Small intestine (tissue), 7 donors: ENCODE results near the gene TEAD4. TPM values are rescaled to one million over a fixed set of nuclear protein-coding genes. Genes with fewer than 3 reads are reported as not detected.

ENCODE experiments used
- DNase-seq, 2 donors: peaks; one replicate each; pipeline versions ENCODE4 v3.0.0 to v3.0.0-alpha.2; 2013
- FAIRE-seq: peaks from 2 replicates; lab custom pipeline; 2012; peaks lifted over from hg19 to GRCh38; lab: Jason Lieb, UNC
- H3K27ac ChIP-seq, 3 donors: one replicate each; pipeline ENCODE4 v1.5.1; 2013; ENCODE audit warnings: low read length in 2 of 3, mild to moderate bottlenecking in 2 of 3, control low read depth in 1 of 3, inconsistent platforms in 1 of 3, low read depth in 1 of 3, moderate library complexity in 1 of 3
- H3K27me3 ChIP-seq, 3 donors: one replicate each; pipeline ENCODE4 v1.6.1; 2013; ENCODE audit warnings: low read length in 3 of 3, inconsistent platforms in 1 of 3; ENCODE audit not compliant: control insufficient read depth in 3 of 3, insufficient read depth in 3 of 3
- H3K36me3 ChIP-seq, 3 donors: one replicate each; pipeline ENCODE4 v1.6.1; 2013; ENCODE audit warnings: low read length in 3 of 3, inconsistent platforms in 1 of 3, low read depth in 1 of 3, mild to moderate bottlenecking in 1 of 3, moderate library complexity in 1 of 3; ENCODE audit not compliant: control insufficient read depth in 3 of 3, insufficient read depth in 2 of 3
- H3K4me1 ChIP-seq, 3 donors: one replicate each; pipeline ENCODE4 v1.6.1; 2013; ENCODE audit warnings: low read length in 2 of 3, inconsistent platforms in 1 of 3, low read depth in 1 of 3, mild to moderate bottlenecking in 1 of 3, moderate library complexity in 1 of 3; ENCODE audit not compliant: control insufficient read depth in 3 of 3, insufficient read depth in 2 of 3
- H3K4me3 ChIP-seq, 3 donors: one replicate each; pipeline ENCODE4 v1.5.1; 2013; ENCODE audit warnings: low read length in 3 of 3, control low read depth in 1 of 3, inconsistent platforms in 1 of 3, low read depth in 1 of 3, mild to moderate bottlenecking in 1 of 3, moderate library complexity in 1 of 3
- H3K9me3 ChIP-seq, 2 donors: one replicate each; pipeline ENCODE4 v1.6.1; 2013; ENCODE audit warnings: low read depth in 1 of 2, low read length in 1 of 2; ENCODE audit not compliant: control insufficient read depth in 2 of 2, insufficient read depth in 1 of 2
- WGBS, 3 donors: extraction: QIAGEN DNeasy Blood & Tissue Kit; methylation state at CpG; one replicate each; pipeline ENCODE4 v1.1.7; 2013; 5-methylcytosine and 5-hydroxymethylcytosine counted together
- polyA plus RNA-seq, 4 donors: library from polyadenylated mRNA; stranded (reverse) in 3 of 4; unstranded in 1 of 4; fragments of 200-250 nt in 3 of 4; fragments of 120-200 nt in 1 of 4; gene quantifications; one replicate each; pipeline versions ENCODE4 v1.2.1 to v1.2.3, GENCODE V29; 2013
- donor health status: healthy with polysubstance abuse.
- donor health status: control.
- donor health status: control.
- donor health status: Bipolar disorder and iron deficiency.
- donor health status: healthy.

The TEAD4 gene
- polyA plus RNA-seq, 4 donors = 2.3 to 18.7 (median 10.3) TPM

DNA sequence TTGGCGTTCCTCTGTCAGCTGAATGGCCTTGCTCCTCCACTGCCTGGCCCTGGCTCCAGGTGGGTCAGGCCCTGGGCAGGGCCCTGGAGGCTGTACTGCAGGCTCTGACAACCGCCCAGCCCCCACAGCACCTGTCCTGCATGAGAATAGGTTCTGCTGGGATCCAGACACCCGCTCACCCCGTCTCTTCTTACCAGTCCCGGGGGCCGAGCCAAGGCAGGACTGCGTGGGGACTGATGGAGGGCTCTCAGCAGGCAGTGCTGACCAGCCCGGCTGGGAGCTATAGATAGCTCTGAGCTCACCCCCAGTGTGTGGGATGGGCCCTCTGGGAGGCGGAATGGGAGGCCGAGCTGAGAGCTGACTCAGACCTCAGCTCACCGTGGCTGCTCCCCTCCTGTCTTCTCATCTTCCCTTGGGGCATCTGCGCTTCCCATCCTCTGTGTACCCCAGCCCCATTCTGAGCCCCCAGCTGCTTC lies 39.6 kb downstream of the TEAD4 start:
- H3K27ac ChIP-seq = no peak overlapping the region
- no peak overlapping the region for H3K4me3 ChIP-seq
- no peaks in the 10 kb centered on the region for H3K9me3 ChIP-seq
- WGBS, 3 donors = 77 to 90% (median 89%) methylated on average over 12 of the region's 12 CpGs
- H3K36me3 ChIP-seq = peaks cover 0 to 8% (median 0%) of the 10 kb centered on the region in 3 donors
- DNase-seq (no peak), FAIRE-seq (no peak)
- no peaks in the 10 kb centered on the region for H3K27me3 ChIP-seq
- H3K4me1 ChIP-seq = no peaks in the 10 kb centered on the region

GRCh38 chr12:2999265-2999841 lies 40.2 kb downstream of the TEAD4 start:
- no peak overlapping the region for H3K27ac ChIP-seq
- peaks cover 0 to 8% (median 0%) of the 10 kb centered on the region in 3 donors for H3K36me3 ChIP-seq
- WGBS, 3 donors = 83 to 89% (median 86%) methylated on average over 23 of the region's 23 CpGs
- no peaks in the 10 kb centered on the region for H3K27me3 ChIP-seq
- FAIRE-seq (no peak), DNase-seq (no peak)
- no peaks in the 10 kb centered on the region for H3K9me3 ChIP-seq
- no peak overlapping the region for H3K4me3 ChIP-seq
- H3K4me1 ChIP-seq = no peaks in the 10 kb centered on the region

DNA sequence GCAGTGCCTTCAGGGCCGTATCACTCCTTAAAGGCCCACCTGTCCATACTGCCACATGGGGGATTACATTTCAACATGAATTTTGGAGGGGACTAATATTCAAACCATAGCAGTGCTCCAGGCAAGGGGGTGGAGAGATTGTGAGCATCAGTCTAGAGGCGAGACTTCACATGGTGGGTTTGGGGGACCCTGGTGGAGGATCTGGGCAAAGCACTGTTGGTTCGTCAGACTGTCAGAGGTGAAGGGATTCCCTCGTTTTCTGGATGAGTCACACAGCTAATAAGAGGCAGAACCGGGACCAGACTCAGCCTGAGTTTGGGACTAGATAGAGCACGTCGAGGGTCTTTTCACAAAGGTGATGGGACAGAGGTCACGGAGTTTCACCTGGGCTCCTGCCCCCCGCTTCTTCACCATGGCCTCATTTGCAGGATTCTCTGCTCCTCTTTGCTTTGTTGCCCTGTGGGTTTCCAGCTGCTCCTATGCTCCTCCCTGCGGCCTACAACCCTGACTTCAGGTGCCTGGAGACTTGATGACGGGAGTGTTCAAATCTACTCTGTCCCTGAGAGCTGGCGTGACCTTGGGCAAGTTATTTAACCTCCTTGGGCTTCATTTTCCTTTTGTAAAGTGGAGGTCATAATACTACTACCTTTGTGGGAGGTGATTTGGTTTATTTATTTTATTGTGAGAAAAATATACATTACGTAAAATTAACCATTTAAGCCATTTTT lies 41.5 kb downstream of the TEAD4 start:
- FAIRE-seq = no peak
- Histone ChIP-seq H3K4me3 (no peak overlapping the region), H3K27ac (no peak overlapping the region), H3K27me3 (no peaks in the 10 kb centered on the region), H3K9me3 (no peaks in the 10 kb centered on the region), H3K36me3 (peaks cover 0 to 5% (median 0%) of the 10 kb centered on the region in 3 donors), H3K4me1 (no peaks in the 10 kb centered on the region)
- no peak for DNase-seq
- WGBS, 3 donors = 53 to 78% (median 61%) methylated on average over 13 of the region's 13 CpGs

- Histone ChIP-seq H3K27ac (no peak overlapping the region), H3K9me3 (no peaks in the 10 kb centered on the region), H3K4me3 (no peak overlapping the region), H3K27me3 (no peaks in the 10 kb centered on the region), H3K4me1 (no peaks in the 10 kb centered on the region), H3K36me3 (peaks cover 0 to 3% (median 0%) of the 10 kb centered on the region in 3 donors)
- DNase-seq (no peak), FAIRE-seq (no peak)
- WGBS, 3 donors = 85 to 92% (median 89%) methylated on average over 5 of the region's 5 CpGs
Observed at GRCh38 chr12:3002646-3003045, 43.4 kb downstream of the TEAD4 start.

GRCh38 chr12:3003357-3003992 lies 44.3 kb downstream of the TEAD4 start:
- no peaks in the 10 kb centered on the region for H3K27me3 ChIP-seq
- no peak overlapping the region for H3K4me3 ChIP-seq
- FAIRE-seq = no peak
- 78 to 89% (median 83%) methylated on average over 14 to 15 of the region's 15 CpGs for WGBS, 3 donors
- H3K9me3 ChIP-seq = no peaks in the 10 kb centered on the region
- no peaks in the 10 kb centered on the region for H3K4me1 ChIP-seq
- no peak overlapping the region for H3K27ac ChIP-seq
- H3K36me3 ChIP-seq = peaks cover 0 to 3% (median 0%) of the 10 kb centered on the region in 3 donors
- no peak for DNase-seq

GRCh38 chr12:3004655-3005565 lies 45.7 kb downstream of the TEAD4 start:
- Histone ChIP-seq H3K27ac (no peak overlapping the region), H3K27me3 (no peaks in the 10 kb centered on the region), H3K9me3 (no peaks in the 10 kb centered on the region), H3K4me1 (no peaks in the 10 kb centered on the region), H3K36me3 (peaks cover 0 to 3% (median 0%) of the 10 kb centered on the region in 3 donors), H3K4me3 (no peak overlapping the region)
- no peak for FAIRE-seq
- DNase-seq = no peak
- WGBS, 3 donors = 71 to 81% (median 78%) methylated on average over 15 of the region's 15 CpGs

DNA sequence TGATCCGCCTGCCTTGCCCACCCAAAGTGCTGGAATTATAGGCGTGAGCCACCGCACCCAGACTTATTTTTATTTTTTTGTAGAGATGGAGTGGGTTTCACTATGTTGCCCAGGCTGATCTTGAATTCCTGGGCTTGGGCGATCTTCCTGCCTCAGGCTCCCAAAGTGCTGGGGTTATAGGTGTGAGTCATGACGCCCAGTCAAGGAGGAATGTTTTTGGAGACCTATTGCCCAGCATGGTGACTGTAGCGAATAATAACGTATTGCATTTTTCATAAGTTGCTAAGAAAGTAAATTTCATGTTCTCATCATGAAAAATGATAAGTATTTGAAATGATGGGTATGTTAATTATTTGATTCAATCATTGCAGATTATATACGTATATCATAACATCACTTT lies 46.5 kb downstream of the TEAD4 start:
- WGBS, 3 donors = 96% methylated on average over 8 of the region's 8 CpGs
- no peak for DNase-seq
- Histone ChIP-seq H3K9me3 (no peaks in the 10 kb centered on the region), H3K4me1 (no peaks in the 10 kb centered on the region), H3K4me3 (no peak overlapping the region), H3K27me3 (no peaks in the 10 kb centered on the region), H3K27ac (no peak overlapping the region), H3K36me3 (peaks cover 0 to 3% (median 0%) of the 10 kb centered on the region in 3 donors)
- FAIRE-seq = no peak

DNA sequence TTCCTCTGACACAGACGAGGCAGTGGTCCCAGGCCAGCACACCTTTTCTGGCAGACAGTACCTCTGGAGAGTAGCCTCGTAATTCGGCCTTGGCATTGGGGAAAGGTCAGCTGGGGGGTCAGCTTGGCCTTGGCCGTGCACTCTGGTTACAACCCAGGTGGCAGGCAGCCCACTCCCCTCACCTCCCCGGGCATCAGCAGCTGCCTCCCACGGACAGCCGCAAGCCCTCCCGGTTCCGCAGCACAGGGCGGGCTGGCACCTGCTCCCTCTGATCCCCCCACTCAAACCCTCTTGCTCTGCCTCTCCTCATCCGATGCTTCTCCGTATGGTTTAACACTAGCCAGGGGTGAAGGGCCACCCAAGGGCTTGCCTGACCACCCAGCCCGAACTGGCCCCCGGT lies 50.6 kb downstream of the TEAD4 start:
- H3K4me1 ChIP-seq = no peaks in the 10 kb centered on the region
- DNase-seq = no peak
- WGBS, 3 donors = 91 to 93% (median 92%) methylated on average over 12 to 14 of the region's 14 CpGs
- H3K27me3 ChIP-seq = no peaks in the 10 kb centered on the region
- H3K36me3 ChIP-seq = peaks cover 0 to 3% (median 0%) of the 10 kb centered on the region in 3 donors
- H3K9me3 ChIP-seq = no peaks in the 10 kb centered on the region
- FAIRE-seq = no peak
- H3K27ac ChIP-seq = no peak overlapping the region
- no peak overlapping the region for H3K4me3 ChIP-seq
